HEK293 (cell line): ENCODE measurements around the gene CORO2B.
A peak's percentile ranks its signal among the peaks of the same experiment; 100 is the strongest.
"Not testable (repeated sequence)": the region's sequence is repeated elsewhere in the genome, so short reads cannot be mapped to it uniquely, and the experiment has no call there.

Source experiments
- CTCF ChIA-PET: fragments of 350-600 bp; formaldehyde crosslinking; extraction: SDS; loops from one replicate; lab custom pipeline; 2021; ENCODE audit warnings: antibody characterized with exemption; lab: Yijun Ruan, JAX
- POLR2A ChIA-PET: fragments of 300-600 bp; formaldehyde crosslinking; extraction: SDS; loops from one replicate; lab custom pipeline; 2020; ENCODE audit warnings: antibody characterized with exemption, inconsistent platforms; lab: Yijun Ruan, JAX
- H3K27ac ChIP-seq: fragments of 200-500 bp; sonication (Bioruptor generic); 2 replicates; pipeline ENCODE4 v1.5.1; 2014; ENCODE audit warnings: low read depth, low read length, control low read depth, inconsistent platforms; ENCODE audit errors: extremely low read depth
- H3K36me3 ChIP-seq, 2 experiments: fragments of 200-500 bp in 1 of 2; sonication (Bioruptor generic) in 1 of 2; 1 replicate in 1 of 2; 2 replicates in 1 of 2; pipeline ENCODE4 v1.5.1; 2014 to 2017; ENCODE audit warnings: inconsistent platforms in 2 of 2, low read length in 2 of 2; ENCODE audit not compliant: control insufficient read depth in 2 of 2, insufficient read depth in 1 of 2
- H3K4me1 ChIP-seq: fragments of 200-500 bp; sonication (Bioruptor generic); 2 replicates; pipeline ENCODE4 v1.5.1; 2014; ENCODE audit warnings: mild to moderate bottlenecking, low read length, inconsistent platforms; ENCODE audit not compliant: control insufficient read depth, insufficient read depth
- H3K4me3 ChIP-seq: 2 replicates; pipeline ENCODE4 v1.5.1; 2011; ENCODE audit warnings: low read depth, mild to moderate bottlenecking, control low read depth, low read length, moderate library complexity
- H3K9me3 ChIP-seq: fragments of 200-500 bp; sonication (Bioruptor generic); 2 replicates; pipeline ENCODE4 v1.5.1; 2014; ENCODE audit warnings: low read depth, low read length, inconsistent platforms; ENCODE audit not compliant: control insufficient read depth, insufficient read depth
- GLIS1 ChIP-seq: fragments of 450-650 bp; formaldehyde crosslinking; IDR thresholded peaks from 2 replicates; pipeline ENCODE4 v1.5.1; 2016; ENCODE audit warnings: missing biosample characterization, missing genetic modification characterization
- KLF1 ChIP-seq: fragments of 450-650 bp; formaldehyde crosslinking; IDR thresholded peaks from 2 replicates; pipeline ENCODE4 v1.5.1; 2016; ENCODE audit warnings: missing biosample characterization, missing genetic modification characterization
- KLF8 ChIP-seq: fragments of 450-650 bp; formaldehyde crosslinking; IDR thresholded peaks from 2 replicates; pipeline ENCODE4 v1.5.1; 2016; ENCODE audit warnings: missing biosample characterization, missing genetic modification characterization
- PRDM1 ChIP-seq: fragments of 450-650 bp; formaldehyde crosslinking; IDR thresholded peaks from 2 replicates; pipeline ENCODE4; 2016; ENCODE audit warnings: missing biosample characterization, missing genetic modification characterization
- REST ChIP-seq: fragments of 450-650 bp; formaldehyde crosslinking; IDR thresholded peaks from 2 replicates; pipeline ENCODE4 v1.5.1; 2016; ENCODE audit warnings: missing biosample characterization, missing genetic modification characterization
- SALL2 ChIP-seq: fragments of 450-650 bp; formaldehyde crosslinking; IDR thresholded peaks from 2 replicates; pipeline ENCODE4 v1.5.0; 2017; ENCODE audit warnings: missing biosample characterization, mild to moderate bottlenecking, missing genetic modification characterization, borderline replicate concordance
- SCRT1 ChIP-seq: fragments of 450-650 bp; formaldehyde crosslinking; IDR thresholded peaks from 2 replicates; pipeline ENCODE4 v1.5.1; 2016; ENCODE audit warnings: missing biosample characterization, missing genetic modification characterization, borderline replicate concordance
- SCRT2 ChIP-seq: fragments of 450-650 bp; formaldehyde crosslinking; IDR thresholded peaks from 2 replicates; pipeline ENCODE4 v1.5.1; 2016; ENCODE audit warnings: missing biosample characterization, missing genetic modification characterization
- ZBTB1 ChIP-seq: fragments of 450-650 bp; formaldehyde crosslinking; IDR thresholded peaks from 2 replicates; pipeline ENCODE4 v1.5.1; 2016; ENCODE audit warnings: missing biosample characterization, missing genetic modification characterization
- ZBTB21 ChIP-seq: fragments of 450-650 bp; formaldehyde crosslinking; IDR thresholded peaks from 2 replicates; pipeline ENCODE4 v1.5.1; 2017; ENCODE audit warnings: missing biosample characterization, missing genetic modification characterization
- ZBTB26 ChIP-seq: fragments of 450-650 bp; formaldehyde crosslinking; optimal IDR thresholded peaks from 2 replicates; pipeline ENCODE3; 2016; ENCODE audit warnings: missing biosample characterization, mild to moderate bottlenecking, missing genetic modification characterization
- ZBTB49 ChIP-seq: fragments of 450-650 bp; formaldehyde crosslinking; IDR thresholded peaks from 2 replicates; pipeline ENCODE4 v1.5.1; 2016; ENCODE audit warnings: missing biosample characterization, missing genetic modification characterization, low read depth
- ZNF138 ChIP-seq: fragments of 450-650 bp; formaldehyde crosslinking; IDR thresholded peaks from 2 replicates; pipeline ENCODE4 v1.5.1; 2016; ENCODE audit warnings: missing biosample characterization, missing genetic modification characterization, borderline replicate concordance
- ZNF155 ChIP-seq: fragments of 450-650 bp; formaldehyde crosslinking; IDR thresholded peaks from 2 replicates; pipeline ENCODE4 v1.5.1; 2016; ENCODE audit warnings: missing biosample characterization, missing genetic modification characterization
- ZNF366 ChIP-seq: fragments of 450-650 bp; formaldehyde crosslinking; conservative IDR thresholded peaks from 2 replicates; pipeline ENCODE4 v1.5.1; 2016; ENCODE audit warnings: missing biosample characterization, missing genetic modification characterization
- ZNF521 ChIP-seq: fragments of 450-650 bp; formaldehyde crosslinking; IDR thresholded peaks from 2 replicates; pipeline ENCODE4 v1.5.1; 2017; ENCODE audit warnings: missing biosample characterization, mild to moderate bottlenecking, missing genetic modification characterization
- ZNF747 ChIP-seq: fragments of 450-650 bp; formaldehyde crosslinking; IDR thresholded peaks from 2 replicates; pipeline ENCODE4 v1.5.1; 2016; ENCODE audit warnings: missing biosample characterization, missing genetic modification characterization
- ZSCAN23 ChIP-seq: fragments of 450-650 bp; formaldehyde crosslinking; IDR thresholded peaks from 2 replicates; pipeline ENCODE4 v1.5.1; 2016; ENCODE audit warnings: missing biosample characterization, missing genetic modification characterization

CORO2B gene

GRCh38 chr15:68755731-68756130, 176.9 kb downstream of the CORO2B start:
- Histone ChIP-seq H3K4me1 (no peaks in the 10 kb centered on the region), H3K27ac (no peak overlapping the region), H3K36me3 (no peaks in the 10 kb centered on the region), H3K9me3 (no peaks in the 10 kb centered on the region), H3K4me3 (no peak overlapping the region)
- POLR2A ChIA-PET: no interaction called here
- TF ChIP-seq ZBTB1 (tag by site-specific recombination) (no peak), ZBTB21 (no peak), ZNF747 (tag by site-specific recombination) (no peak), ZBTB26 (tag by site-specific recombination) (no peak), ZNF138 (tag by site-specific recombination) (no peak), REST (tag by site-specific recombination) (no peak), KLF8 (tag by site-specific recombination) (no peak)
- CTCF ChIA-PET: interaction anchor here (0.6 to 0.8 kb wide), 2 partner anchors 65 to 913 kb away, joined by 3 read pairs; no protein-coding TSS in a partner anchor

- H3K9me3 ChIP-seq, POLR2A ChIA-PET, H3K36me3 ChIP-seq, H3K4me3 ChIP-seq, H3K27ac ChIP-seq, H3K4me1 ChIP-seq: not testable (repeated sequence)
- CTCF ChIA-PET: interaction anchor here (0.7 kb wide), 1 partner anchor 9 kb away, joined by 4 read pairs; no protein-coding TSS in a partner anchor
- TF ChIP-seq ZNF155 (tag by site-specific recombination) (0 out of 2 replicates have a peak, but pooled peaks have one; percentile 42), SALL2 (tag by site-specific recombination) (0 out of 2 replicates have a peak, but pooled peaks have one; percentile 30), ZNF366 (peak; percentile 97), PRDM1 (tag by site-specific recombination) (peak; percentile 99), SCRT1 (tag by site-specific recombination) (0 out of 2 replicates have a peak, but pooled peaks have one; percentile 36), ZNF521 (tag by site-specific recombination) (peak; percentile 89; the same call in 1 of the 2 replicates)
Measured at GRCh38 chr15:68759982-68760579, 181.3 kb downstream of the CORO2B start.

GRCh38 chr15:68763063-68763462, 184.3 kb downstream of the CORO2B start:
- ChIA-PET POLR2A (interaction anchor here (0.7 kb wide), 1 partner anchor 364 kb away, joined by 3 read pairs; no protein-coding TSS in a partner anchor), CTCF (interaction anchor here (0.6 to 2.6 kb wide), 9 partner anchors 10 to 1214 kb away, joined by 3 to 12 read pairs (median 3); no protein-coding TSS in a partner anchor)
- peaks cover 5% of the 10 kb centered on the region for H3K4me1 ChIP-seq
- no peak overlapping the region for H3K27ac ChIP-seq
- no peak overlapping the region for H3K4me3 ChIP-seq
- H3K9me3 ChIP-seq: no peaks in the 10 kb centered on the region
- H3K36me3 ChIP-seq: no peaks in the 10 kb centered on the region; a peak in 1 of 3 replicates
- TF ChIP-seq KLF1 (tag by site-specific recombination): 0 out of 2 replicates have a peak, but pooled peaks have one; percentile 15
- peak; percentile 62 for TF ChIP-seq SCRT2 (tag by site-specific recombination)
- no peak for TF ChIP-seq ZBTB49 (tag by site-specific recombination)
- no peak for TF ChIP-seq ZSCAN23 (tag by site-specific recombination)
- TF ChIP-seq GLIS1 (tag by site-specific recombination): peak; percentile 23; the same call in 1 of the 2 replicates
